ENCODE measurements around the gene CPVL. TPM values are rescaled to one million over a fixed set of nuclear protein-coding genes. Genes with fewer than 3 reads are reported as not detected.

The CPVL gene
- total RNA-seq, 4 donors from 2014 or later = 8.1 to 17.1 (median 10.1) TPM

DNA sequence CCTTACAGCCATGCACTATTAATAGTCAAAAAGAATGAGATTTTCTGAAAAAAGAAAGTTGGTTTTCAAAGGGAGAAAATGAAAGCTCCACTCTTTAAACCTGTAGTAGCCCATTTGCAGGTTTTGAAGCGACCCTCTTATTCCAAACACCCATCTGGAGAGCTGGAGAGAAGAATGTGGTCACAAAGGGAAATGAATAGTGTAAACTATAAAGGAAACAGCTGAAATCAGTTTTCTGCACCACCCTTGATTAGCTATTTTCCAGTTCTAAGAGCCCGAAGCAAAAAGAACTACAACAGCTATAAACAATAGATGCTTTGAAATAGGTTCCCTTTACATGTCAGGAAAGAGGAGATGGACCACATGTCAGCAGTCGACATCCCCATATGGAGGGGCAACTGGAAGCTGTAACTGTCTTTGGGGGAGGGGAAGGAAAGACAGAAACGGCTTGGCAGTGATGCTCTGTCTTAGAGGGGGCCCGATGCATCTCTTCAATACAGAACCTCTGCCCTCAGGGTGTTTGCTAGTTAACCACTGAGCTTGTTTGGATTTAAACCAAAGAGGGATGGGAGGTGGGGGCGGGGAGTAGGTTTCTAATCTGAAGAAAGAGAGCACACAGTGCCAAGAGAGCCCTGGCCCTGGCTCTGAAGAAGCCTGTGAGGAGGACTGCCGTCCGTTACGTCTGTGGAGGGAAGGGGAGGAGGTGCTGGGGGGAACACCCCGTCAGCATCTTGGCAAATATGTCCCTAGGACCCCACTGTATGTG lies 55.3 kb downstream of the CPVL start:
- no peaks in the 10 kb centered on the region for H3K9me3 ChIP-seq
- TF ChIP-seq POLR2A (IDR thresholded peaks at IDR 0.05) (no peak), CTCF (IDR thresholded peaks at IDR 0.05) (no peak), EP300 (IDR thresholded peaks at IDR 0.05) (no peak), POLR2AphosphoS5 (IDR thresholded peaks at IDR 0.05) (no peak)
- no peaks in the 10 kb centered on the region for H3K36me3 ChIP-seq
- no peaks in the 10 kb centered on the region for H3K27me3 ChIP-seq
- peak overlapping the region; percentile 26 for H3K4me3 ChIP-seq
- no peak overlapping the region for H3K27ac ChIP-seq
- H3K4me1 ChIP-seq = peaks cover 20% of the 10 kb centered on the region
- no peak for DNase-seq (ENCODE audit: low spot score in 2 of 2)
- 17% methylated on average over 10 of the region's 10 CpGs for WGBS

DNA sequence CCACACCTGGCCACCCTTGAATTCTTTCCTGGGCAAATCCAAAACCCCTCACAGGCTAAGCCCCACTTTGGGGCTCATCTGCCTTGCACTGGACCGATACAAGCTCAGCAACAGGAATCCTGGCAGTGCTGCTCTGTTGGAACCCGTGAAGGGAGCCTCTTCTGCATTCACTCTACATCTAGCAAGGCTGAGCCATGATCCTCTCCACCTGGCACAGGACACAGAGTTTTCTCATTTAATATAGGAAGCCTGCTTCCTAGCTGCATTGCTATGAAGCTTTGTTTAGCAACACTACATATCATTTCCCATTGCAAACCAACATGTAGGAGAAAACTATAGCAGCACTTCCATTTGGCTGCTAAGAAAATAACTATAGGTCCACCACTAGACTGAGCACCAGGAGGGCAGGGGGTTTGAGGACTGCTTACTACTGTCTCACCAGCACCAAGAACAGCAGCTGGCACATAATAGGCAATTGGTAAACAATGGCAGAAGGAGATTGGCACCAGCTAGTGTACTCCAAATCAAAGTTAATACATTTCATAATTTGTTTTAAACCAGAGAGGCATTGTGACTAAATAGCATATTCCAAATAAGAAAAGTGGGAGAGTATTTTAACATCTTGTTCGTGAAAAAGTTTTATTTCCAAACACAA lies 56.1 kb downstream of the CPVL start:
- peaks cover 18% of the 10 kb centered on the region for H3K4me1 ChIP-seq
- H3K27ac ChIP-seq = no peak overlapping the region
- H3K36me3 ChIP-seq = no peaks in the 10 kb centered on the region
- no peak overlapping the region for H3K4me3 ChIP-seq
- no peak for DNase-seq (ENCODE audit: low spot score in 2 of 2)
- H3K27me3 ChIP-seq = no peaks in the 10 kb centered on the region
- no peak for TF ChIP-seq POLR2A (IDR thresholded peaks at IDR 0.05)
- TF ChIP-seq POLR2AphosphoS5 (IDR thresholded peaks at IDR 0.05) = no peak
- TF ChIP-seq CTCF (IDR thresholded peaks at IDR 0.05) = no peak
- TF ChIP-seq EP300 (IDR thresholded peaks at IDR 0.05) = no peak
- WGBS = 52% methylated on average over 2 of the region's 3 CpGs
- no peaks in the 10 kb centered on the region for H3K9me3 ChIP-seq

DNA sequence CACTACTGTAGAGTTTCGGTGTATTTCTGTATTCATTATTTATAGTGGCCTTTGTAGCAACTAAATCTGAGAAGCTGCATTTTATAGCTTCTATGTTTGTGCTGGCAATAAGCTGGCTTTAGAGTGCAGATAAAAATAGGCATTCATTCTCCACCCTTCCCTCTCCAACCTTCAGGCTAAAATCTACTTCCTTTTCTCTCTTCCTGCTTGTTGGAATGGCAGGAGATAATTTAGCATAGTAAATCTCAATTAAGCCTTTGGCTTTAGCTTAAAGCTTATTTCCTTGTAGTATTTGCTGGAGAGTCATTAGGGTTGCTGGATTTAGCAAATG lies 58.5 kb downstream of the CPVL start:
- Histone ChIP-seq H3K27ac (no peak overlapping the region), H3K4me3 (no peak overlapping the region), H3K36me3 (no peaks in the 10 kb centered on the region), H3K4me1 (peaks cover 18% of the 10 kb centered on the region), H3K27me3 (no peaks in the 10 kb centered on the region), H3K9me3 (no peaks in the 10 kb centered on the region)
- 38% methylated on average over 1 of the region's 1 CpG for WGBS
- no peak for DNase-seq (ENCODE audit: low spot score in 2 of 2)
- TF ChIP-seq POLR2A (IDR thresholded peaks at IDR 0.05) = no peak
- no peak for TF ChIP-seq POLR2AphosphoS5 (IDR thresholded peaks at IDR 0.05)
- TF ChIP-seq EP300 (IDR thresholded peaks at IDR 0.05) = no peak
- TF ChIP-seq CTCF (IDR thresholded peaks at IDR 0.05) = no peak

DNA sequence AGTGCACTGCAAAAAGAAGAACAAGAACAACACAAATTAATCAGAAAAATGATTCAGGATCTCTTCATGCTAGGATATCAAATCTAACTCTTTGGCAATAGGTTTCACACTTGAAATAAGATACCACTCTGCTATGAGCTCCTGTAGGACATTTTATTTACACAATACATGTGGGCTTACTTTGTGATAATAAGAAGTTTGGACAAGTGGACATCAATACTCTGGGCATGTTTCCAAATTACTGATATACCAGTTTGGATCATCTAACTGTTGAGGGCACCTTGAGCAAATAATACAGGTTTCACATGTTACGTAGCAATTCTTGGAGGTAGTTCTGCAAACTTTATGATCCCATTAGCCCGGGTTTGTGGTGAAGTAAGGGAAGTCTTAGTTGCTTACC lies 59.8 kb downstream of the CPVL start:
- no peaks in the 10 kb centered on the region for H3K9me3 ChIP-seq
- DNase-seq (ENCODE audit: low spot score in 2 of 2) = no peak
- H3K27ac ChIP-seq = no peak overlapping the region
- 93% methylated on average over 2 of the region's 2 CpGs for whole genome bisulfite sequencing
- no peak overlapping the region for H3K4me3 ChIP-seq
- TF ChIP-seq EP300 (IDR thresholded peaks at IDR 0.05) = no peak
- no peak for TF ChIP-seq CTCF (IDR thresholded peaks at IDR 0.05)
- TF ChIP-seq POLR2AphosphoS5 (IDR thresholded peaks at IDR 0.05) = no peak
- H3K27me3 ChIP-seq = no peaks in the 10 kb centered on the region
- peaks cover 17% of the 10 kb centered on the region for H3K4me1 ChIP-seq
- H3K36me3 ChIP-seq = no peaks in the 10 kb centered on the region

DNA sequence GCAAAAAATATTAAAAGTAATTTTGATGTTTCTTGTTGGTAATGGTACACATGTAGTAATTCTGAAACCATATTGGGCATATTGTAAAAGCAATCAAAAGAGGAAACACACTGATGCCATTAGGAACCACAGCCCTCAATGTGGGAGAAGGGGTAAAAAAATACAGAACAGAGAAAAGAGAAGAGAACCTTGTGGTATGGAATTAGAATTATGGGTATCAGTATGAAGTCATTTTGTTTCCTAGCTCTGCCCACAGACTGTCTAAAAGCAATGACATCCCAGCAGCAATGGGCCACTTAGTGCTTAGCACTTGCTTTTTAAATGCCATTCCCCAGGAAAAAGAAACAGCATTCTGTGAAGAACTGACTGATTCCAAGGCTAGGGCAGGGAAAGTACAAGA lies 61.5 kb downstream of the CPVL start:
- Histone ChIP-seq H3K27me3 (no peaks in the 10 kb centered on the region), H3K4me3 (no peak overlapping the region), H3K9me3 (no peaks in the 10 kb centered on the region), H3K36me3 (no peaks in the 10 kb centered on the region), H3K27ac (no peak overlapping the region), H3K4me1 (peaks cover 13% of the 10 kb centered on the region)
- TF ChIP-seq EP300 (IDR thresholded peaks at IDR 0.05) (no peak), CTCF (IDR thresholded peaks at IDR 0.05) (no peak), POLR2A (IDR thresholded peaks at IDR 0.05) (no peak), POLR2AphosphoS5 (IDR thresholded peaks at IDR 0.05) (no peak)
- DNase-seq (ENCODE audit: low spot score in 2 of 2) = no peak

Measured in suprapubic skin (tissue), 4 donors.